MG63 (cell line): Measurements from ENCODE around the gene RAB9B. TPM values are rescaled to one million over a fixed set of nuclear protein-coding genes. Genes with fewer than 3 reads are reported as not detected.
A peak's percentile ranks its signal among the peaks of the same experiment; 100 is the strongest.

ENCODE experiments used
- DNase-seq: peaks from one replicate; pipeline ENCODE4 v3.0.0-alpha.2; 2020
- H3K27me3 ChIP-seq: fragments of 250-450 bp; sonication (Bioruptor Pico); 2 replicates; pipeline ENCODE4 v1.5.1; 2020; ENCODE audit warnings: mild to moderate bottlenecking, moderate library complexity
- H3K36me3 ChIP-seq: fragments of 250-450 bp; sonication (Bioruptor Pico); 2 replicates; pipeline ENCODE4 v1.5.1; 2020; ENCODE audit warnings: mild to moderate bottlenecking, moderate library complexity
- H3K4me3 ChIP-seq: fragments of 250-450 bp; sonication (Bioruptor Pico); 2 replicates; pipeline ENCODE4 v1.5.1; 2020; ENCODE audit warnings: mild to moderate bottlenecking, moderate library complexity
- H3K9me3 ChIP-seq: fragments of 250-450 bp; sonication (Bioruptor Pico); 2 replicates; pipeline ENCODE4 v1.5.1; 2020; ENCODE audit warnings: mild to moderate bottlenecking, moderate library complexity
- total RNA-seq: library from RNA; depleted of rRNA; stranded (reverse); fragments of >200 nt; shearing (Covaris generic); gene quantifications from 2 replicates; pipeline ENCODE4 v1.2.3, GENCODE V29; 2014; ENCODE audit warnings: low replicate concordance; rRNA removed

RAB9B gene
- total RNA-seq, result 0.15 and 0.26 TPM in 2 replicates

GRCh38 chrX:103831803-103832544 is at the start of gene RAB9B:
Gene RAB9B (minus strand): TSS chrX:103832257. CDS start chrX:103825784, 6,473 bp downstream.
- Histone ChIP-seq H3K4me3 (peak within 1 kb of the TSS; percentile 40), H3K27me3 (no peaks in the 10 kb centered on the region), H3K36me3 (no peaks in the 10 kb centered on the region), H3K9me3 (no peaks in the 10 kb centered on the region)
- DNase-seq, result peak; percentile 41

GRCh38 chrX:103879339-103879738 is 47.3 kb upstream of the RAB9B start:
- no peaks in the 10 kb centered on the region for H3K9me3 ChIP-seq
- H3K36me3 ChIP-seq, result no peaks in the 10 kb centered on the region
- peak; percentile 15 for DNase-seq
- no peaks in the 10 kb centered on the region for H3K27me3 ChIP-seq
- H3K4me3 ChIP-seq, result no peak overlapping the region

DNA sequence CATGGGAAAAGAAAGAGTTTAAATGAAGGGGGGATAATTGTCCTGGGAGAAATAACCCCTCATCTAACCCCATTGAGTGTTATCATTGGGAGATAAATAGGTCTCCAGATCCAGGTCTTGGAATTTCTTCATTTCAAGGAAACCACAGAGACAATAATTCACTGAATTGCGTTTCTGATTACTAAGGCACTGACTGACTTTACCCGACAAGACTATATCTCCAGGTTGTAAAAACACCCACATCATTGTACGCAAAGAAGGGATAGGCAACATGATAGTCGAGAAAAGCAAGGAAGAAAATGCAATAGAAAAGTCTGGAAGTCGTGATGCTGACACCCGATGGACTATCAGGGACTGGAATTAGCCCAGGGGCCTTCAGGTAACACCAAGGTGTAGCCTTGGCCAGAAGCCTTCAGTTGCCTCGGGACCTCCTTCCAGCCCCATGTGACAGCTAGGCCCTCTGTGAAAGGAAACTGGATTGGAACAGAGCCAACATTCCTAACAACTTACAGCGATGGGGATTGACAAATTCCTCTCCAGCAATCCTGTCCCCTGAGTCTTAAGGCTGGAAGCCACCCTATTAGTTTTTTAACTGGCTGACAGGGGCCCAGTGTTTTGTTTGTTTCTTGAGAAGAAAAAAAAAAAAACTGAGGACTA is 46.5 kb upstream of the RAB9B start:
- Histone ChIP-seq H3K27me3 (no peaks in the 10 kb centered on the region), H3K9me3 (no peaks in the 10 kb centered on the region), H3K4me3 (no peak overlapping the region), H3K36me3 (no peaks in the 10 kb centered on the region)
- DNase-seq, result peak; percentile 0

- Histone ChIP-seq H3K4me3 (no peak overlapping the region), H3K36me3 (no peaks in the 10 kb centered on the region), H3K27me3 (no peaks in the 10 kb centered on the region), H3K9me3 (no peaks in the 10 kb centered on the region)
- no peak for DNase-seq
Measured at GRCh38 chrX:103877571-103877970, 45.5 kb upstream of the RAB9B start.

DNA sequence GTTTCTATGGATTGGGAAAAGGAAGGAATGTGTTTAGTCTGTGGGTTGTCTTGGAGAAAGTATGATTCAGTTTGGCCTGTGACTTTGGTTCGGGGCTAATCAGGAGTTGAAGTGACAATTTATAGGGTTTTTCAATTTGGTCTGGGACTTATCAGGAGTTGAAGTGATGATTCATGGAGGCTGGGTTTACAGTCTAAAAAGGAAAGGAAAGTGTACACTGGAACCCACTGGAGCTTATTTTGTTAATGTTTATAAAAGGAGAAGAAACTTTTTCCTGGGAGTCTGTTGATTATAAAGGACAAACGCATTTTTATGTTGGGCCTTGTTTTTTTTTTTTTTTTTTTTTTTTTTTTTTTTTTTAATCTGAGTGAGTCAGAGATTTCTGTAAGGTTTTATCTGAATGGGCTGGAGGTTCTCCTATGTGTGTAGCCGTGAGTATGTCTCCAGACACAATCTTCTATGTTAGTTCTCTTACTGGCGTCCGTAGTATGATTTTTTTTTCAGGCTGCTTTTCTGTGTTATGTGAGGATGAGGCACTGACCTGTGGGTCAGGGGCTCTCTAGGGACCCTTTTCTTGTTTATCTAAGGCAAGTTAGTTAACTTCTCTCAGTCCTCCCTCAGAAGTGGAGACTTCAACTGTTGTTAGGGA is 33.0 kb upstream of the RAB9B start:
- DNase-seq, result no peak
- H3K4me3 ChIP-seq, result no peak overlapping the region
- H3K27me3 ChIP-seq, result no peaks in the 10 kb centered on the region
- no peaks in the 10 kb centered on the region for H3K36me3 ChIP-seq
- H3K9me3 ChIP-seq, result no peaks in the 10 kb centered on the region

- no peaks in the 10 kb centered on the region for H3K9me3 ChIP-seq
- DNase-seq, result no peak
- no peaks in the 10 kb centered on the region for H3K36me3 ChIP-seq
- no peak overlapping the region for H3K4me3 ChIP-seq
- H3K27me3 ChIP-seq, result no peaks in the 10 kb centered on the region
Measured at GRCh38 chrX:103864149-103864548, 32.1 kb upstream of the RAB9B start.

DNA sequence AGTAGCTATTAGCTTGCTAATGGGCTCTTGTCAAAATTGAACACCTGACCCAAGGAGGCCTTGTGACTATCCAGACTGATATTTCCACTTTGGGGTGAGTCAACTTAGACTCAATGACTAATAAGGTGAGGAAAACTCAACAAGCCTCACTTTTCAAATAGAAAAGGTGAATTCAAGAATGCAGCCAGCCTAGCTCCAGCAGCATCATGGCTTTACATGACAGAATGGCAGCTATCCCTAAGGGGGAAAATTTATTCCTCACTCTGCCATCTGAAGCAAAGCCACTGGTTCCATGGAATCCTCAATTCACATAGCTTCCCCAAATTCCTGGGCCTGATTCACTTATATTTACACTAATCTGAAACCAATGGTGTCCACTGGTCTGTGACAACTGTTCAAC is 29.1 kb upstream of the RAB9B start:
- Histone ChIP-seq H3K27me3 (no peaks in the 10 kb centered on the region), H3K36me3 (no peaks in the 10 kb centered on the region), H3K4me3 (no peak overlapping the region), H3K9me3 (no peaks in the 10 kb centered on the region)
- DNase-seq, result no peak

- H3K9me3 ChIP-seq, result no peaks in the 10 kb centered on the region
- no peak for DNase-seq
- H3K27me3 ChIP-seq, result no peaks in the 10 kb centered on the region
- no peaks in the 10 kb centered on the region for H3K36me3 ChIP-seq
- no peak overlapping the region for H3K4me3 ChIP-seq
Measured at GRCh38 chrX:103849558-103849957, 17.5 kb upstream of the RAB9B start.

GRCh38 chrX:103847174-103847870 is 15.3 kb upstream of the RAB9B start:
- no peak overlapping the region for H3K4me3 ChIP-seq
- H3K27me3 ChIP-seq, result no peaks in the 10 kb centered on the region
- DNase-seq, result no peak
- H3K36me3 ChIP-seq, result no peaks in the 10 kb centered on the region
- no peaks in the 10 kb centered on the region for H3K9me3 ChIP-seq

GRCh38 chrX:103846386-103846785 is 14.3 kb upstream of the RAB9B start:
- no peak overlapping the region for H3K4me3 ChIP-seq
- DNase-seq, result no peak
- H3K27me3 ChIP-seq, result no peaks in the 10 kb centered on the region
- H3K36me3 ChIP-seq, result no peaks in the 10 kb centered on the region
- no peaks in the 10 kb centered on the region for H3K9me3 ChIP-seq

DNA sequence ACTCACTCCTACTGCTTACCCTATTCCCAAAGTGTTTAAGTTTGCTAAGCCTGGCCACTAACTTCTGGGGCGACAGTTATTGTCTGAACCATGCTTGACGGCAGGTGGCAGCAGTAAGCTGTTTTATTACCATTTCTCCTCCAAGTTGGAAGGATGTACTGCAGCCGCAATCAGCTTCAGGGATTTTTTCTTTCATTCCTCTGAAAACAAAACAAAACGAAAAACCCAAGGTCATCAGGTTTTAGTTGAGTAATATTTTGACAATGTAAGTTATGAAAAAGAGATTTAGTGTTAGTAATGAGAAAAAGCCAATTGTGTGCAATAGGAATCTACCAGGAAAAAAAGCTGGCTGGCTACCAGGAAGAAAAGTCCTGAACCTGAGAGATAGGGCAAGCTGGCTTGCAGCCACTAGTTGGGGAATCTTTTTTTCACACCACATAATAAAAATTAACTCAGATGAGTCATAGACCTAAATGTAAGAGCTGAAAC is 13.2 kb upstream of the RAB9B start:
- H3K27me3 ChIP-seq, result no peaks in the 10 kb centered on the region
- no peaks in the 10 kb centered on the region for H3K36me3 ChIP-seq
- DNase-seq, result peak; percentile 17
- no peaks in the 10 kb centered on the region for H3K9me3 ChIP-seq
- no peak overlapping the region for H3K4me3 ChIP-seq

DNA sequence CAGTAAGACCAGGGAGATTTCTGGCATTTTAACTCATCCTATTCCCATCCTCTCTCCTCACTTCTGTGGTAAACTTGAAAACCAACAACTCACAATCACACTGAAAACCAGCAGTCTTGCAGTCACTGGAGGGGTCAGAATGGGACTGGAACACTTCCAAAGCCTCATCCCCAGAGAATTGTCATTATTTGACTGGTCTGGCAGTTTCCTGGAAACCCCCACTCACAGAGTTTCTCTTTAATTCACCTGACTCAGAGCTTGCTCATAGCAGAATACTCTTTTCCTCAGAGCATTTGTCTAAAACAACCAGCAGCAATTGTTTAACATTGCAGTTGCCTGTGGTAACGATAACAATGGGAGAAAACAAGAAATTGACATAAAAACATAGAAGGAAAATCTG is 7.3 kb upstream of the RAB9B start:
- no peaks in the 10 kb centered on the region for H3K9me3 ChIP-seq
- H3K4me3 ChIP-seq, result no peak overlapping the region
- H3K27me3 ChIP-seq, result no peaks in the 10 kb centered on the region
- H3K36me3 ChIP-seq, result no peaks in the 10 kb centered on the region
- DNase-seq, result no peak

DNA sequence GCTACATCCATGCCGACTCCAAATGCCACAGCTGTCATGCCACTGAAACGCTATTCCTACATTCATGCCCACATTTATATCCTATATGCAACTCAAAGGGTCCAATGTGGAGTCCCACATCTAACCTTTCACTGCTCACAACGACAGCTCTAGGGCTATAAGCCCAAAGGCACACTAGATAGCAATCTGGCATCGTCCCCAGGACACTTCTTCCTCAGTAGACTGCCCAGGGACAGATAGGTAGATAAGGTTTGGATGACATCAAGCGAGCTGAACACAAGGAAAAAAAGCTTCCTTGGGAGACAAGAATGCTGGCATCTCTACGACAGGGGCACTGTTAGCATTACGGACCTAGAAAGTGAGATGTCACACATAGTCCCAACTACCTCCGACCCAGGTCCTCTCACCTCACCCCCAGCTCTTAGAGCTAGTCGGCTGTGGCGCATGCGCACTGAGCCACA is 685 bp downstream of the RAB9B start:
- no peak for DNase-seq
- no peaks in the 10 kb centered on the region for H3K36me3 ChIP-seq
- peak overlapping the region; percentile 40 for H3K4me3 ChIP-seq

DNA sequence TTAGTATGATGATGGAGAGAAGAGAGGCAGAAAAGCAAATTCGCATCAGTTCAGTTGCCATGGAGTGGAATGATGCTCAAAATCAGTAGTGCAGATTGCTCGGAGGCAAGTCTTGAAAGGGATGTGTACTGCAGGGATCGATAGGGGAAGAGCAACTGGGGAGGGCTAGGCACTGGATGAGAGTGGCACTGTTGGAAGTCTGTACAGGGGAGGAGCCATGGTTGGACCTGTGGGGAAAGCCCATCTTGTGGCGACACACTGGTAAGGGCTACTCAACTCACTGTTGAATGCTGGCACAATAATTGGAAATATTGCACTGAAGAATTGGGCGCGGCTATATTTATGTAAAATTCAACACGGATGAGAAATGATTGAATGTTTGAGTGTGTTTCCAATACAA is 1.2 kb downstream of the RAB9B start:
- Histone ChIP-seq H3K36me3 (no peaks in the 10 kb centered on the region), H3K4me3 (no peak overlapping the region), H3K27me3 (no peaks in the 10 kb centered on the region), H3K9me3 (no peaks in the 10 kb centered on the region)
- no peak for DNase-seq

More for the DNA sequence above, 685 bp downstream of the RAB9B start:
- no peaks in the 10 kb centered on the region for H3K27me3 ChIP-seq
- H3K9me3 ChIP-seq, result no peaks in the 10 kb centered on the region

DNA sequence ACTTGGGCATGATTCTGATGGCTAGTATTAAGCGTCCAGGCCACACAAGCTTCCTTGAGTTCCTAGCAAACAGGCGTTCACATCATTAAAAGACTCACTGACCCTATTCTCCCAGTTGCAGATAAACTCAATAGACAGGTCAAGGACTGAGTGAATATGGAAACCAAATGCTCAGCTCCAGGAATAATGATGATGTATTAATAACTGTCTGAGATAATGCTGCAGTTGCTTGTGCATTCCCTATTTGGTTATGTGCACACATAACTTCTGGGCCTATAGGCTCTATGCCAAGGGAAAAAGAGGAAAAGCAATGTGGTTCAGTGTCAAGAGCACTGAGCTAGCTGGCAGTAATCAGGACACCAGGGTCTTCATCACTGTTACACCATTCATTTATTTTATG is 3.5 kb downstream of the RAB9B start:
- H3K36me3 ChIP-seq, result no peaks in the 10 kb centered on the region
- no peak for DNase-seq
- H3K27me3 ChIP-seq, result no peaks in the 10 kb centered on the region
- H3K4me3 ChIP-seq, result no peak overlapping the region
- no peaks in the 10 kb centered on the region for H3K9me3 ChIP-seq

DNA sequence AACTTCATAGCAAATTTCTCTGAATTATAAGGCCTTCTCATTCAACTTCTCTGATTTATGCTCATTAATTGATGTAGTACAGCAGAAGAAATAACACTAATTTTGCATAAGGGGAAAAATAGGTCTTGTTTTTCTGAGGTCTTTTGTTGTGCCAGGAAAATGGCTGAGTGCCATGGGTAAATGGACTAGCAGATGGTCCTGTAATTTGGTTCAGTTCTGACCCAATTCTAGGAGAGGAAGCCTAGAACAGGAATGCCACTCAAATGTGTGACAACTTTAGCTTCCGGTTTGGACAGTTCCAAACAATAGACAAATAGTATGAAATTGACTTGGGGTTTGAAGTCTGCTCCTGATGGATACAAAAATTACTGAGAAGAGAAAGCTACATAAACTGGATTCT is 6.2 kb downstream of the RAB9B start:
- H3K4me3 ChIP-seq, result no peak overlapping the region
- H3K36me3 ChIP-seq, result no peaks in the 10 kb centered on the region
- no peaks in the 10 kb centered on the region for H3K9me3 ChIP-seq
- DNase-seq, result no peak
- H3K27me3 ChIP-seq, result no peaks in the 10 kb centered on the region

DNA sequence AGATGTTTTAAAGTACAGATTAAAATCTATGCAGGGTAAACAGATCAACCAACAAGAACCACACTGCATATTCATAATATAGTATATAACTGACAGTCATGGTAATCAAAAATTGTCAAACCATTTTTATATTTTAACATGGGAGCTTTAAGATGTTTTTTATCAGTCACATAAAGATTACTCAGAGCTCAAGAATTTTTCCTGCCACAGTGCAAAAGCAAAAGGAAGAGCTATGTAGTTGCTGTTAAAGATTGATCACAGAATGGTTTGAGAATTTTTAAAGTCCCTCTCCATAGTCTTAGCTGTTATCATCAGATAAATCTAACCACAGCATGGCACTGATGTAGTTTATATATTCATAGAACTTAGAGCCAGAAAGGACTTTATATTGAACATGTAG is 8.5 kb downstream of the RAB9B start:
- no peak overlapping the region for H3K4me3 ChIP-seq
- no peaks in the 10 kb centered on the region for H3K36me3 ChIP-seq
- DNase-seq, result no peak
- no peaks in the 10 kb centered on the region for H3K9me3 ChIP-seq
- no peaks in the 10 kb centered on the region for H3K27me3 ChIP-seq
